Measurements from ENCODE around the gene KNSTRN.

The KNSTRN gene

GRCh38 chr15:40382580-40383456 is at the start of gene KNSTRN:
KNSTRN (plus strand) TSS chr15:40382721; CDS start chr15:40382836, 115 bp downstream.
- peak; percentile 89 for DNase-seq

GRCh38 chr15:40333922-40334492 is 48.5 kb upstream of the KNSTRN start:
- no peak for DNase-seq

GRCh38 chr15:40334541-40334940 is 48.0 kb upstream of the KNSTRN start:
- DNase-seq: no peak

- no peak for DNase-seq
These were observed 47.4 kb upstream of the KNSTRN start for GRCh38 chr15:40334941-40335795.

- no peak for DNase-seq
These were observed 46.4 kb upstream of the KNSTRN start for GRCh38 chr15:40335938-40336743.

GRCh38 chr15:40336744-40337122 is 45.8 kb upstream of the KNSTRN start:
- DNase-seq: no peak

- no peak for DNase-seq
These were observed 44.9 kb upstream of the KNSTRN start for GRCh38 chr15:40337597-40337996.

GRCh38 chr15:40338041-40338657 is 44.4 kb upstream of the KNSTRN start:
- DNase-seq: peak; percentile 66

- DNase-seq: no peak
These were observed 43.5 kb upstream of the KNSTRN start for GRCh38 chr15:40338921-40339620.

GRCh38 chr15:40339621-40339945 is 42.9 kb upstream of the KNSTRN start:
- DNase-seq: no peak

GRCh38 chr15:40340038-40340739 is 42.3 kb upstream of the KNSTRN start:
- no peak for DNase-seq

GRCh38 chr15:40340740-40341400 is 41.7 kb upstream of the KNSTRN start, which contains the start of gene CCDC9B:
CCDC9B (minus strand) TSS chr15:40340939; CDS start chr15:40340819, 120 bp downstream.
- DNase-seq: no peak

GRCh38 chr15:40342416-40343320 is 39.9 kb upstream of the KNSTRN start:
- DNase-seq: no peak

- DNase-seq: no peak
These were observed 39.0 kb upstream of the KNSTRN start for GRCh38 chr15:40343512-40343911.

GRCh38 chr15:40344217-40344616 is 38.3 kb upstream of the KNSTRN start:
- DNase-seq: no peak

- DNase-seq: peak; percentile 41
These were observed 37.8 kb upstream of the KNSTRN start for GRCh38 chr15:40344631-40345120.

GRCh38 chr15:40345225-40345866 is 37.2 kb upstream of the KNSTRN start:
- no peak for DNase-seq

- DNase-seq: no peak
These were observed 36.5 kb upstream of the KNSTRN start for GRCh38 chr15:40345867-40346578.
